KG1 (cell line): ENCODE data around the gene TNF.
A peak's percentile ranks its signal among the peaks of the same experiment; 100 is the strongest.
"Not testable (repeated sequence)": the region's sequence is repeated elsewhere in the genome, so short reads cannot be mapped to it uniquely, and the experiment has no call there.

Source experiments
- DNase-seq: peaks from one replicate; lab custom pipeline; 2025; lab: John Stamatoyannopoulos, UW

The TNF gene

DNA sequence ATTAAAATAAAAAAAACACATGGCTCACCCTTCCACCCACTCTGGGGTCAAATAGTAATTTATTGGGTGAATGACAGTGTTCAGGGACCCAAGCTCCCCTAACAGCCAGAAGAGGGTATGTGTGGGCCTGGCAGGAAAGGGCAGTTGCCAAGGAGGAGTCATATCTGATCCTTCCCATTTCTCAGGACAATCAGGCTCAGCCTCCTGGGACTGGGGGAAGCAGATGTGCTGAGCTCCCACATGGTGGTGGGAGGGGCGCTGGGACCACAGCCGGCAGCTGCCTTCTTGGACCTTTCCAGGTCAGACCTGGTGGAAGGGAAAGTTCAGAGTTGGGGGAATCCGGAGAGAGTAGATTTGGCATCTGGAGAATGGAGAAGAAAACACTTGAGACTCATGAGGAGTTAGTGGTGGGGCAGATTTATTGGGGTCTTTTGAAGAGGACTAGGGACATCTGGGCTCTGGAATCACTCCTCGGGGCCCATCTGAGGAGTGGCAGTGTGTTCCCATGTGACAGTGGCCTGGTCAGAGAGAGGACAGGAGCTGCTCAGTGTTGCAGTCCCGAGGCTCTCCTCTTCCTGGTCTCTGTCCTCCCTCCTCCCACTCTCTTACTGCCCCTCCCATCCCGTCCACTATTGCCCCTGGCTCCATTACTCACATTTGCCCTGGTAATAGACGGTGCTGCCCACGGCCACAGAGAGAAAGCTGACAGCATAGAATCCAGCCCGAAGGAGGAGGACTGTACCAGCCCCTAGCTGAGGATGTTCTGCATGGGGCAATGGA is 13.7 kb downstream of the TNF start:
- no peak for DNase-seq

DNA sequence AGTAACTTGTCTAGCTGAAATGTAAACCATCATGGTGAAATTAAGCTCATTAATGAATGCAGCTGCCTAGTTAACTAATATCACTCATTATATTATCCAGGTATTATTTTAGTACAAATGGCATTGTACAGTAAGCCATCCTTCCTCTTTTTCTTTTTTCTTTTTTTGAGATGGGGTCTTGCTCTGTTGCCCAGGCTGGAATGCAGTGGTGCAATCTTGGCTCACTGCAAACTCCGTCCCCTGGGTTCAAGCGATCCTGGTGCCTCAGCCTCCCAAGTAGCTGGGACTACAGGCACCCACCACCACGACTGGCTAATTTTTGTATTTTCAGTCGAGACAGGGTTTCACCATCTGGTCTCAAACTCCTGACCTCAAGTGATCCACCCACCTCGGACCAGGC is 15.3 kb downstream of the TNF start:
- DNase-seq = not testable (repeated sequence)

DNA sequence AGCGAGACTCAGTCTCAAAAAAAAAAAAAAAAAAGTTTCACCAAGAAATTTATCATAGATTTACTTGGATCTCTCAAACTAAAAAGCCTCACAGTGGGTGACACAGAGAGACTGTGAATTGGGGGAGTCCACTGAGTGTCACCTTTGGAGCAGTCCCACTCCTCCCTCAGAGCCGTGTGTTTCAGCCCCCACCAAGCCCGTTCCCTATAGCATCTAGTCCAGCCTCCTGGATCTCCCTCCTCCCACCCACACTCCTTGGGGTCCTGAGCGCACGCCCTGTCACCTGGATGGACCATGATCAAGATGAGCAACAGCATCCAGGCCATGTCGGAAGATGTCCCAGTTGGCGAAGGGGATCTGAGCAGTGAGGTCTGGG is 17.0 kb downstream of the TNF start:
- no peak for DNase-seq

DNA sequence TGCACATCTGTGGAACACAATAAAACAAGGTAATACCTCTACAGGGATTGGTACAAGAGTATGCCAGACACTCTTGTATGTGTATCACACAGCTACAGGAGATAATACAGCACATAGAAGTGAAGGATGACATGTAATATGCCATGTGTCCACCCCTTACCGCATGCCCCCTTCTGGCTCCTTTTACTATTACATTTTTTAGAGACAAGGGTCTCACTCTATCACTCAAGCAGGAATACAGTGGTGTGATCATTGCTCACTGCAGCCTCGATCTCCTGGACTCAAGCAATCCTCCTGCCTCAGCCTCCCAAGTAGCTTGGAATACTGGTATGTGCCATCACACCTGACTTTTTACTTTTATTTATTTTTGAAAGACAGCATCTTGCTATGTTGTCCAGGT is 21.6 kb downstream of the TNF start:
- peak; percentile 40 for DNase-seq

DNA sequence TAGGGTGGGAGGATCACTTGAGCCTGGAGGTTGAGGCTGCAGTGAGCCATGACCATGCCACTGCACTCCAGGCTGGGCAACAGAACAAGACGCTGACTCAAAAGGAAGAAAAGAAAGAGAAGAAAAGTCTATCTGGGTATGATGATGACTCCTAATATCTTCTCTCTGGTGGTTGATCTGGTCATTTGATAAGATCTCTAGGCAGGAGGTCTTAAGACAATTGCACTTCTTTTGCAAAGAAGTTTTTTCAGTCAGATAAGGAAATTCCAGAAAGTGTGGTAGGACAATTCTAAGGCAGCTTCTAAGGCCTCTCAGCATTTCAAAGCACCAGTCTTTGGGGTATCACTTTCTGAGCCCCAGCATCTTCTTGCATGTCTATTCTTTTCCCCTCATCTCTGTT is 32.0 kb downstream of the TNF start:
- no peak for DNase-seq

DNA sequence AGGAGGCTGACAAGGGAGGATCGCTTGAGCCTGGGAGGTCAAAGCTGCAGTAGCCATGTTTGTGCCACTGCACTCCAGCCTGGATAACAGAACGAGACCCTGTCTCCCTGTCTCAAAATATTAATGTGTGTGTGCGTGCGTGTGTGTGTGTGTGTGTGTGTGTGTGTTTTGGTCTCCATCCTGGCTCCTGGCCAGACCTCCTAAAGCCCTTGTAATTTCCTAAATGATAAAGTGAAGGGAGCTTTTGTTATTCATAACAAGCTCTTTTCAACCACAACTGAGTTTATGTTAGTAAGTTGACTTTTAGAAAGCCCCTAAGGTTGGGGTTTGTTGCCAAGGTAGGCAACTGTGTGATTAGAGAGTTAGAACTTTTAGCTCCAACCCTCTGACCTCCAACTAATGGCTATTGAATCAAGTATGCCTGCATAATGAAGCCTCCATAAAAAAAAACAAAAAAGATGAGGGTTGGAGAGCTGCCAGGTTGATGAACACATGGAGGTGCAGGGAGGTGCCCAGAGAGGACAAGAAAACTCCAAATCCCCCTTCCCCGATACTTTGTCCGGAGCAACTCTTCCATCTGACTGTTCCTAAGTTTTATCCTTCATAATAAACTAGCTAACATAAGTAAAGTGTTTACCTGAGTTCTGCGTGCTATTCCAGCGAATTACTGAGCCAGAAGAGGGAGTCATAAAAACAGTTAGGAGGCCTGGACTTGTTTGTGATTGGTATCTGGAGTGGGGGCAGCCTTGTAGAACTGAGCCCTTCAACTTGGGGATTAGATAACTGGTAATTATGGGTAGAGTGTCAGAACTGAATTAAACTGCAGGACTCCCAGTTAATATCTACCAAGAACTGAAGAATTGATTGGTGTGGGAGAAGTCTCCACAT is 34.4 kb downstream of the TNF start:
- DNase-seq = no peak

DNA sequence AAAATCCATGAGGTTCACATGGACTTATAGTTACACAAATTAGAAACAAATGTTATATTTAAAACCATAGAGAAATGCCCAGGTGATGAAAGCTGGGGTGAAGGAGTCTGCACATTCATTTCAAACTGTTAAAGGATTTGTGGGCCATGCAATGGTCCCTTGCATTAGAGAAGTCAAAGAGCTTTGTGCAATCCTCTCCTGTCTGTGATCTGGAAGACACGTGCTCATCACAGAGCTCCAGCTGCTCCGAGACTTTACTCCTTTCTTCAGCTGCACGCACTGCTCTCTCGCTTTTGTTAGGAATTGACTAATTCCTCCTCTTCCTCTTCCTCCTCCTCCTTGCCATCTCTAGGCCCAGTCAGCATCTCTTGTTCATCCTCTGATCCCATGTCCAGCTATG is 35.6 kb downstream of the TNF start:
- no peak for DNase-seq

DNA sequence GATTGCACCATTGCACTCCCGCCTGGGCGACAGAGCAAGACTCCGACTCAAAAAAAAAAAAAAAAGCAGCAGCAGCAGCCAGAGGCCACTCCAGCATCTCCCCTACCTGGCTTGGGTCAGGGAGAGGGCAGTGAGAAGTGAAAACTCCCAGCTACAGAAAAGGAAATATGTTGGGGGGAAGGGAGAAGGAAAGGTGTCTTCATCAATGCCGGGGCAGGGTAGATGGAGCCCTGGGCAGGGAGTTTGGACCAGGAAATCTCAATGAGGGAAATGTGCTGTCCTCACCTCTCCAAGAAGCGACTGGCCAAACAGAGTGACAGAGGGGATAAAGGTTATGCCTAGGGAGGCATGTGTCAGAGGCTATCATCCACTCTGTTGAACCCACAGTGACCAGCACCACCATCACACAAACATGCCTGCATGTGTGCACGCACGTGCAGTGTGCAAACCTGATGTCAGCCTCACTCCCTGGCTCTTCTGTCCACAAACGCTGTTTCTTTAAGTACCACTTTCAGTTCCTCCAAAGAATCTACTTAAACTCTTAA is 38.8 kb downstream of the TNF start:
- no peak for DNase-seq

DNA sequence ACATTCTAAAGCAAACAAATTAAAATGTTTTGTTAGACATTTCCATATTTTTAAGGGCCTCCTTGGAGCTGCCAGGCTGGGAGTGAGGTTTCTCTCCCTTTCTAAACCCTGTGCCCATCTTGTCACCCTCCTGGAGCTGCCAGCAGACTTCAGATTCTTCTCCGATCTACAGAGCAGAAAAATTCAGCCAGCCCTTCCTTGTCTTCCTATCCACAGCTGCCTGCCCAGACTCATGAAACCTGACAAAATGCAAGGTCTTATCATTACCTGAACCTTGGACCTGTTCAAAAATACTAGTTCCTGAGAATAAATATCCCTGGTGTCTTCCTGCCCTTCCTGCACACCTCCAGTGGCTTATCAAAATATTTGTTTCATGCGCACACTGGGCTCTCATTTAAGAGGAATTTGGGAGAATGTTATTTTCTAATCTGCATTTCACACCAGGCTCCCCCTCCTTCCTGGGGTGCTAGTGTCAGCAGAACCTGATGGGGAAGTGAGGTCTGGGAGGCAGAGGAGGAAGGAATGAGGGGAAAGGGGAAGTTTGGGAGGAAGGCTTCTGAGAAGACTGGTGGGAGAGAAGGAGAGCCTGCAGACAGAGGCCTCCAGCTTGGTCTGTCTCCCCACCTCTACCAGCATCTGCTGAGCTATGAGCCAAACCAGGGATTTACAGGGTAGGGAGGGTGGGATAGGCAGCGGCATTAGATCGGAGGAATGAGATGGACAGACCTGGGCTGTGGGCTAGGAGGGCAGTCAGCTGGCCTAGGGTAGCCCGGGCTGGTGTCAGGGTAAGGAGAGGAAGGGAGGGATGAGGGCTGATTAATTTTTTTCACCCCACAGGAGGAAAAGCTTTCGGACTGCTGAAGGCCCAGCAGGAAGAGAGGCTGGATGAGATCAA is 39.6 kb downstream of the TNF start, which contains the start of gene AIF1:
TSS of gene AIF1 (plus strand) at position 551 of the 895 bp plus-strand sequence. CDS start at position 647, 96 bp downstream.
- DNase-seq = no peak

DNA sequence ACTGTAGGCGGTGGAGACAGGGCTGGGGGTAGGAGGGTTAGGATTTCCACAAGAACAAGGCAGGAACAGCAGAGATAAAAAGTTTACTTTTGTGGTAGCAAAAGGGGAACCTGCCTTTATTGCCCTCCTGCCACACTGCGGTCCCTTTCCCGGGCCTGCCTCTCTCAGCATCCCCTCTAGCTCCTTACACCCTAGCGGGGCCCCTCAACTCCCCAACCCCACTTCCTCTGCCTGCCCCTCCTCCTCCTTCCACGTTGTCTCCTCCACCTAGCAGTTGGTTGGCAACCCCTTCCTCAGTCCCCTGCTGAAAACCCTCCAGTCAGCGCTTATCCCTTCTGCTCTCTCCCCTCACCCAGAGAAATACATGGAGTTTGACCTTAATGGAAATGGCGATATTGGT is 40.4 kb downstream of the TNF start:
- DNase-seq = peak; percentile 65

DNA sequence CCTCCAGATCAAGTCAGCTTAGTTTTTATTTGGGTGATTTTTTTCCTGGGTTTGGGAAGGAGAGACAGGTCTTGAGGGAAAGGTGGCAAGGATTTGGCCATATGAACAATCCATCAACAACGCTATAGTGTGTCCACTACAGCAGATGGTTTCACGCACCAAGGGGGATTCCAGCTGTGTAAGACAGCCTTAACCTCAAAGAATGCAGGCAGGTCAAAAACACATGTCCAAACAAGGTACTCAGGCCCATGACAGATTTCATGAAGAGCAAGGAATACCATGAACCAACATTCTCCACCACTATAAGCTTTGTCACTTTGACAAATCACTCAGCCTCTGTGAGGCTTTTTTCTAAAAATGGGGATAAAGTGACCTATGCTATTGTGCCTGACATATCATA is 41.6 kb downstream of the TNF start:
- no peak for DNase-seq

DNA sequence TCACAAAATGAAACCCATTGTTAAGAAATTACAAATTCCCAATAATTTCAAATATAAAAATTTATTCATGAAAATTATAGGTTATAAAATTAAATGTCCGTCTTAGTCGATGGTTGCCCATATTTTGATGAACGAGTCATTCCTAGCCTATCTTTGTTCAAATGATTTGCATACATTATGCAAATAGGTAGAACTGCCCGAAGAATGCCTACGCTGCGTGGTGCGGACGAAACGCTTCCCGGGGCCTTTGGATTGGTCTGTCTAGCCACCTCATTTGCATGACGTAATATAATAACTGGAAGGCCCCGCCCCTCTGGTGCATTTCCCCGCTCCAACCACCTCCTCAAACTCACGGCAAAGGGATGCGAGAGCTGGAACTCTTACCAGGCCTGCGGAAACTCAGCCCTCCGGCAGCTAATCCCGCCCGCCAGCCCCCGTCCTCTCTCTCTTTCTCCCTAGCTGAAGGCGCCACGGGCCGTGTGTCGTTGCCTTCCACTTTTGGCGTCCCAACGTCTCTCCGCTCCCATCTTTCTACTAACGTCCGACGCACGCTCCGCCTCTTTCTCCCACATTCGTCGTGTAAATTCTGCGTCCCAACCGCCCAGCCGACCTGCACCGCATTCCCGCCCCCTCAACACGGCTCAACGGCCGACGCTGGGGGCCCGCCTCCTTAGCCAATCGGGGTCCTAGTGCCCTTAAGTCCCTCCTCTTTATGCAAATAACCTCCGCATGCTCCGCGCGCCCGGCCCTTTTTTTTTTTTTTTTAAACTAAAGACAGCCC is 44.6 kb downstream of the TNF start:
- DNase-seq = peak; percentile 99

DNA sequence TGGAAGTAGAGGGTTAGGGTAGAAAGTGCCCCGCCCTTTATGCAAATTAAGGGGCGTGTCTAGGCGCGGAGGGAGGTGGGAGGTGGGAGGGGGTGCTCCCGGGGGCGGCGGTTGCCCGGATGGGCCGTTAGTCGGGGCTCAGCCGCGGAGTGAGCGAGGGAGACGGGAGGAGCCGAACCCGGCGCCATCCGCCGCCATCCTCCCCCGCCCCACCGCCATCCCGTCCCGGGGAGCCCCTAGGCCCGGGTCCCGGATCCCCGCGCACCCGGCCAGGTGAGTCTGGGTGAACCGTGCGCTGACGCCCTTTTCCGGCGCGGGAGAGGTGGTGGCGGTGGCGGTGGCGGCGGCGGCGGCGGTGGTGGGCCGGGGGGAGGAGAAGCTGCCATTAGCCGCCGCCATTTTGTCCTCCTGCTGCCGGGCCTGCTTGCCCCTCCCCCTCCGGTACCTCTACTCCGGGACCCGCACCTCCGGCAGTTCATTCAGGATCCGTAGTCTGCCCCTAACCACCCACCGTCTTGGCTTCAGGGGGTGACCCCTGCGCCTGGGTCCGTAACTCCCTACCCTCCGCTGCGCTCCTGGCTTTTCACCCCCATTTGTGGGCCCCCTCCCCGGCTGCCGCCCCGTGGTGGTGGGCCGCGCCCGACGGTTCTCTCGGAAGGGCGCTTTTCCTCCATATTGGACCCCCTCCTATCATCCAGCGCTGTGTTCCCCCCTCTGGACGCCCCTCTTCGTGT is 45.4 kb downstream of the TNF start, which contains the start of gene PRRC2A:
TSS of gene PRRC2A (plus strand) at position 130 of the 734 bp plus-strand sequence. CDS start 2,075 bp downstream, outside the sequence.
- peak; percentile 99 for DNase-seq

DNA sequence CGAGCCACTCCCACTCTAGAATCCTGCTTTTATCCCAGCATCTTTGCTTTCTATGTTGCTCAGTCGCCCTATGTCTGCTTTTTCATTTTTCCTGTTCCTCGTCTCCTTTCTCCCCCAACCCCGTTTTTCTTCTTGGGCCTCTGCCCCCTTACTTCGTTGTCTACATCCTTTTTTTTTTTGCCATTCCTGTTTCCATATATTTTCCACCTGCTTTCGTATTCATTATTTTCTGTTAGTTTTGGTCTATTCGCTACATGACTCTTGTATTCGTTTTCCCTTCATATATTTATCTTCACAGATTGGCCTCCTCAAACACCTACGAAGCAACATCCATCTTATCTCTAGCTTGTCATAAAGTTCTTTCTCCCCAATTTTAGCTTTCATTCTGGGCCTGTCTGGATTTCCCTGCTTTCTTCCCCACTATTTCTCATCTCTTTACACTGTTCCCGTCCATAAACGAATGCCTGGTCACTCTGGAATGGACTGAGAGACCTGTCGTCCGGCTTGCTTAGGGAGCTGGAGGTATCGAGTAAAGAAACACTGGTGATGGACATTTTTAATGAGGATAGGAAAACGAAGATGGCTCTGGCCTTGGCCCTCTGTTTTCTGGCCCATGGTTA is 46.1 kb downstream of the TNF start:
- no peak for DNase-seq

DNA sequence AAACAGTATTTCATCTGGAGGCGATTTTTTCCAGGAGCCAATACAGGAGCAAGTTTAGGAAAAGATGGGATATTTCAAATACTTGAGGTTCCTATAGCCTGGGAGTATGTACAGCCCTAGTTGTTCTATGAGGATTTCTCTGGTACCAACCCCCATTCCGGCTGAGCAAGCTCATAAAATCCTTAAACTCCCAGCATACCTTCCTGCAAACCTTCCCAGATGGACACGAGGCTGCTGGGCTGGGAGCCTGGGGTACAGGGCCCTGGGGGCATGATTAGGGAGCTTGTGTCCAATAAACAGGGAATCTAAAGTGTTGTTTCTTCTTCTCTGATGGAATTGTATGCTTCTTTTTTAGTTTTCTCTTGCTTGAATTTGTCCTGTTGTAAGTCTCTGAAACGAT is 46.6 kb downstream of the TNF start:
- no peak for DNase-seq

DNA sequence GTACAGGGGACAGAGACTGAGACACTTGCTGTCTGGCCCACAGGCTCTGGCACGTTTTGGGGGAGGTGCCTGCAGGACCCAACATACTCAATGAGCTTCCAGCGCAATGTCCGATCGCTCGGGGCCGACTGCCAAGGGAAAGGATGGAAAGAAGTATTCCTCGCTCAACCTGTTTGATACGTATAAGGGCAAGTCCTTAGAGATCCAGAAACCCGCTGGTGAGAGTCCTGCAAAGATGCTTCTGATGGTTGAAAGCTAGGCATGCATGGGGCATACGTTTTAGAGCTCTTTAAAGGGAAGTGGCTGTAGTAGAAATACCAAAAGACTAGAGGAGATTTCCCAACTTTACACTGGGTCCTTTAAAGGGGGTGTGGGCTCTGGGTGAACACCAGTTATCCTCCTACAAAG is 47.3 kb downstream of the TNF start:
- DNase-seq = no peak

DNA sequence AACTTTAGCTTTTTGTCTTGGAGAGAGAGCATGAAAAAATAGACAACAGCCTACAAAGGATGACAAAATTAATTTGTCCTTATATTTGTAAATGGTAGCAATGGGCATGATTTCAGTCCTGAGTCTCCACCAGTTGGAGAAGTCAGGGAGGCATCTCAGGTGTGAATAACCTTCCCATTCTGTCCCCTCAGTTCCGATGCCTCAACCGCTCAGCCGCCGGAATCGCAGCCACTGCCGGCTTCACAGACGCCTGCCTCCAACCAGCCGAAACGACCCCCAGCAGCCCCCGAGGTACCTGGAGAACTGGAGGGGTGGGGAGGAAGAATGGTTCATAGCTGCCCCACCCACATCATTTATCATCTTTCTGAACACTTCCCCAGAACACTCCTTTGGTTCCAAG is 48.7 kb downstream of the TNF start:
- DNase-seq = no peak

DNA sequence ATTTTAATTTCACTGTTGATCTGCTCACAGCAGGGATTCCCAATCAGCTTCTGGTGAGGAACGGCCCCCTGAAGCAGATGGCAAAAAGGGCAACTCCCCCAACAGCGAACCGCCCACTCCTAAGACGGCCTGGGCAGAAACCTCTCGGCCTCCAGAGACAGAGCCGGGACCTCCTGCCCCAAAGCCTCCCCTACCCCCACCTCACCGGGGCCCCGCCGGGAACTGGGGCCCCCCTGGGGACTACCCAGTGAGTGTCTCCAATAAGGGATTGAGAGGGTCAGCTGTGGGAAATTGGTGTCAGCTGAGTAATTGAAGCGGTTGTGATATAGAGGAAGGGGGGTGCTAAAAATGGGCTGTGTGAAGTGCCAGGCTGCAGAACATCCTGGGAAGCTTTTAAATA is 51.6 kb downstream of the TNF start:
- no peak for DNase-seq

DNA sequence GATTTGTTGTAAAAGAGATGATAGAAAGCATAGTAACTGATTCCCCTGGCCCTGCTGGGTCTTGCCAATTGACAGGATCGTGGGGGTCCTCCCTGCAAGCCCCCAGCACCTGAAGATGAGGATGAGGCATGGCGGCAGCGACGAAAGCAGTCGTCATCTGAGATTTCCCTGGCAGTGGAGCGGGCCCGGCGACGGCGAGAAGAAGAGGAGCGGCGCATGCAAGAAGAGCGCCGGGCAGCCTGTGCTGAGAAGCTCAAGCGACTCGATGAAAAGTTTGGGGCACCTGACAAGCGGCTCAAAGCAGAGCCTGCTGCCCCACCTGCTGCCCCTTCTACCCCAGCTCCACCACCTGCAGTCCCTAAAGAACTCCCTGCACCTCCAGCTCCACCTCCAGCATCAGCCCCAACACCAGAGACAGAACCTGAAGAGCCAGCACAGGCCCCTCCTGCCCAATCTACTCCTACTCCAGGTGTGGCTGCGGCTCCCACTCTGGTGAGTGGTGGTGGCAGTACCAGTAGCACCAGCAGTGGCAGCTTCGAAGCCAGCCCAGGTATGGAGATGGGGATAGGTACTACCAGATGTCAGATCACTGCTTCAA is 52.4 kb downstream of the TNF start:
- no peak for DNase-seq
